ENCODE results near the gene KRT15. TPM values are rescaled to one million over a fixed set of nuclear protein-coding genes. Genes with fewer than 3 reads are reported as not detected.

Gene KRT15
- total and polyA plus RNA-seq, 2 of the 8 experiments (the other 6 are each of a cell fraction or from before 2014, with no cell fraction given): 0.11 to 0.13 TPM

- WGBS, 2 experiments (ENCODE audit: extremely low coverage in 1 of 2, insufficient coverage in 1 of 2, insufficient read length in 1 of 2, insufficient replicate concordance in 2 of 2, low coverage in 1 of 2, low lambda C conversion rate in 2 of 2, missing lambda C conversion rate in 1 of 2): 93% methylated on average over 8 of the region's 8 CpGs; no CpG with 5 or more reads in 1 of the 2 experiments
- no peak overlapping the region for H2BK20ac ChIP-seq (ENCODE audit: low read length)
- H3K79me1 ChIP-seq (ENCODE audit: low read depth, low read length): no peaks in the 10 kb centered on the region
- no peak overlapping the region; the same call in 1 of the 2 replicates for H4K8ac ChIP-seq (ENCODE audit: extremely low read depth, insufficient read depth, low read length)
- H3K4me2 ChIP-seq (ENCODE audit: insufficient read depth in 1 of 2, low read depth in 2 of 2, low read length in 2 of 2): no peak overlapping the region
- no peaks in the 10 kb centered on the region for H3K36me3 ChIP-seq (ENCODE audit: control insufficient read depth in 2 of 4, insufficient read depth in 4 of 4, low read length in 3 of 4)
- FAIRE-seq (no peak), DNase-seq (ENCODE audit: low read depth in 1 of 2, low spot score in 2 of 2) (no peak)
- no peak overlapping the region for H2AFZ ChIP-seq (ENCODE audit: low read length)
- no peak overlapping the region for H3K23ac ChIP-seq (ENCODE audit: insufficient read length)
- no peak overlapping the region for H3K14ac ChIP-seq (ENCODE audit: insufficient read length)
- ChIA-PET CTCF (ENCODE audit: partially characterized antibody) (interaction anchor here (0.6 to 33.9 kb wide), 21 partner anchors 8 to 1120 kb away, joined by 3 to 427 read pairs (median 4); partner anchors contain the start of genes KRT13 and KRT36), POLR2A (ENCODE audit: partially characterized antibody) (interaction anchor here (1.8 to 2.0 kb wide), 2 partner anchors 37 to 43 kb away, joined by 4 to 7 read pairs; partner anchors contain the start of gene KRT19)
- H4K5ac ChIP-seq (ENCODE audit: insufficient read length, low read depth, low read length): no peak overlapping the region
- H3K27ac ChIP-seq (ENCODE audit: low read depth, low read length): no peak overlapping the region
- H3K4ac ChIP-seq (replicated peaks; ENCODE audit: insufficient read length, low read depth, low read length): no peak overlapping the region
- H3K79me2 ChIP-seq (ENCODE audit: control insufficient read depth in 1 of 2, insufficient read depth in 2 of 2, low read length in 2 of 2): no peaks in the 10 kb centered on the region
- H3K4me1 ChIP-seq (replicated peaks in 1 of 4; ENCODE audit: control insufficient read depth in 3 of 4, insufficient read depth in 4 of 4, low read length in 3 of 4): no peaks in the 10 kb centered on the region; a peak in 2 of 7 replicates
- no peaks in the 10 kb centered on the region for H3K9me3 ChIP-seq (ENCODE audit: insufficient read depth in 2 of 2, low read depth in 1 of 2, low read length in 1 of 2)
- no peaks in the 10 kb centered on the region for H4K20me1 ChIP-seq (replicated peaks in 1 of 2; ENCODE audit: control insufficient read depth in 1 of 2, insufficient read depth in 2 of 2, low read length in 2 of 2)
- H3K23me2 ChIP-seq (ENCODE audit: low read depth, low read length): no peaks in the 10 kb centered on the region
- 0 out of 2 replicates have a peak overlapping the region, but pooled peaks have one; percentile 40 for H2BK15ac ChIP-seq (ENCODE audit: low read length)
- no peak overlapping the region for H3K18ac ChIP-seq (ENCODE audit: extremely low read depth, low read length)
- H2BK12ac ChIP-seq (ENCODE audit: low read depth, low read length): no peak overlapping the region
- H4K91ac ChIP-seq (replicated peaks; ENCODE audit: insufficient read length, low read length): no peak overlapping the region
- no peak overlapping the region for H3K56ac ChIP-seq (replicated peaks; ENCODE audit: insufficient read length, low read depth, low read length)
- H3K4me3 ChIP-seq (ENCODE audit: extremely low read depth in 1 of 4, insufficient read depth in 2 of 4, low read depth in 3 of 4, low read length in 4 of 4): no peak overlapping the region
- no peak overlapping the region for H2BK120ac ChIP-seq (replicated peaks; ENCODE audit: low read depth, low read length)
- no peak overlapping the region for H2BK5ac ChIP-seq (ENCODE audit: low read depth, low read length)
- no peak overlapping the region for H2AK5ac ChIP-seq (ENCODE audit: low read depth, low read length)
- no peak overlapping the region for H3K9ac ChIP-seq (replicated peaks in 1 of 4; ENCODE audit: extremely low read depth in 1 of 4, low read depth in 3 of 4, low read length in 3 of 4)
- H3K27me3 ChIP-seq (replicated peaks in 1 of 4; ENCODE audit: control insufficient read depth in 3 of 4, extremely low read depth in 1 of 4, insufficient read depth in 3 of 4, low read length in 3 of 4): peaks cover 0 to 12% (median 6%) of the 10 kb centered on the region in 4 experiments; a peak in 6 of 7 replicates
- TF ChIP-seq JUND (IDR thresholded peaks at IDR 0.05; ENCODE audit: low read length) (no peak), CBX5 (IDR thresholded peaks at IDR 0.05; ENCODE audit: low read depth, low read length) (no peak), EGR1 (IDR thresholded peaks at IDR 0.05; ENCODE audit: borderline replicate concordance, low read depth, low read length) (no peak), HDAC2 (IDR thresholded peaks at IDR 0.05; ENCODE audit: borderline replicate concordance in 1 of 2, low read depth in 2 of 2, low read length in 2 of 2) (no peak), RBBP5 (IDR thresholded peaks at IDR 0.05; ENCODE audit: borderline replicate concordance, low read depth, low read length) (no peak), POLR2AphosphoS5 (IDR thresholded peaks at IDR 0.05; ENCODE audit: low read depth, low read length) (no peak), TAF7 (optimal IDR thresholded peaks at IDR 0.05; ENCODE audit: borderline replicate concordance, low read depth, low read length) (no peak), BACH1 (IDR thresholded peaks at IDR 0.05; ENCODE audit: low read length) (no peak), SRF (IDR thresholded peaks at IDR 0.05; ENCODE audit: low read depth, low read length) (no peak), RNF2 (IDR thresholded peaks at IDR 0.05; ENCODE audit: borderline replicate concordance, low read depth, low read length, missing control alignments, poor library complexity, severe bottlenecking) (no peak), ZNF274 (IDR thresholded peaks at IDR 0.05; ENCODE audit: borderline replicate concordance, extremely low read depth, low read length) (no peak)
Measured at GRCh38 chr17:41484920-41485904, 33.5 kb downstream of the KRT15 start.
